NCI-H2081 (cell line): ENCODE results near the gene SFTA2.
"Not testable (repeated sequence)": the region's sequence is repeated elsewhere in the genome, so short reads cannot be mapped to it uniquely, and the experiment has no call there.

ENCODE experiments used
- DNase-seq, 2 experiments: peaks; one replicate each; lab custom pipeline; 2025; lab: John Stamatoyannopoulos, UW

Gene SFTA2

DNA sequence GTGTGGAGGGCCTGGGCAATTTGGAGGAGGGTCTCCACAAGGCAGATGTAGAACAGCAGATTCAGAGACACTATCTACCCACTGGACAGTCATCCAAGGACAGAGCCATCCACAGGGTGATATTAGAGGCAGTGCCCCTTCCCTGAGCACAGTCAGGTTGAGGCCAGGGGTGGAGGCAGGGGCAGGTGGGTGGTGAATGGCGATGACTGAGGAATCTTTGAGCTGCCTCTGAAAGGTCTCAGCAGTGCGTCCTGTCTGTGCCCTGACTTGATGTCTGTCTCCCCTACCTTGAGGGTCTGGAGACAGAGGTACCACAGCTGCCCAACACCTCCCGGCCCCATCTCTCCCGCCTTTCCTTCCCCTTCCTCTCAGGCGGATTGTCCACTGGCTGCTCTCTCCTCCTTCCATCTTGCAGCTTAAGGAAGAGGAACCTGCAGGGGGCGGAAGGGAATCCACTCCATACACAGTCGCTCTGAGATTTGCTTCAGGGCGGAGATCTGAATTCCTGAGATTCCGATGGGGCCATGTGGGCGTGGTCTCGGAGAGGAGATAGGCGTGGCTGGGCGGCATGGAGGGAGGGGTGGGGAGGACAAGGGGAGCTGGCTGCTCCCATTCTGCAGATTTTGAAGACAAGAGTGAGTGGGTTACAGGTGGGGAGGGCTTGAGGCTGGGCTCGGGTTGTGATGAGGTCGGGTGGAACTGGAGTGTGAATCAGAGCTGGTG is 10.5 kb upstream of the SFTA2 start:
- DNase-seq, result no peak

GRCh38 chr6:30940361-30940986 is 8.5 kb upstream of the SFTA2 start, which contains the start of gene MUCL3:
MUCL3 (plus strand) TSS chr6:30940973; CDS start chr6:30941000, 27 bp downstream.
- DNase-seq, result no peak

- no peak for DNase-seq
These were observed 7.5 kb upstream of the SFTA2 start for GRCh38 chr6:30939473-30939872.

DNA sequence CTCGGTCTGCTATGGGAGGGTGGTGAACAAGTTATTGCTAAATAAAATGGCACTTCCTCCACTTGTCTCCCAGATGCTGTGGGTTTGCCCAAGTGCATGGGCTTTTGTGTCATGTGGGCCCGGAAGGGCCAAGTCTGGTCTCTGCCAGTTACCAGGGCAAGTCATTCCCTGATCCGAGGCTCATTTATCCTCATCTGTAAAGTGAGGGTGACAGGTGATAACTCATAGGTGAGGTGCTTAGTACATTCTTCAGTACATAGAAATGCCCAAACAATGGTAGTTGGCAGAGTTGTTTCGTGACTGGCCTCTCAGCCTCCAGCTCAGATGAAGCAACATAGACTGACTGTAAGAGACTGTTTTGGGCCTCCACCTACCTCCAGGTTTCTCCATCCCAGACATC is 6.8 kb upstream of the SFTA2 start:
- no peak for DNase-seq

DNA sequence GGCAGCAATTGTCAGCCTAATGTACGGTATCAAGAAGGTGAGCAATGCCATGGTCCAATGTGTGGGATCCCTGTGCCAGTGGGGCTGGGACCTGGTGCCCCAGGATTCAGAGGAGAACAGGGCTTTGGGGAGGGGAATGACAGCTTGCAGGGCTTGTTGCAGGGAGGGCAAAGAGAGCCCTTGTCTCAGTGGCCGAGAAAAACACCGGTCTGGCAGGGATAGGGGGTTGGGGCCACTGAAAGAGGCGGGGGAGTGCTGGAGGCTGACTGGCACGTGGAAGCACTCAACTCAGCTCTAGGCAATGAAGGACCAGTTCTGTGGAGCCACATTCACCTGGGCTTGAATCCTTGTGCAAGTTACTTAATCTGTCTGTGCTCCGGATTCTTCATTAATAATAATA is 5.3 kb upstream of the SFTA2 start:
- no peak for DNase-seq

- no peak for DNase-seq
These were observed 3.0 kb upstream of the SFTA2 start for GRCh38 chr6:30935018-30935417.

DNA sequence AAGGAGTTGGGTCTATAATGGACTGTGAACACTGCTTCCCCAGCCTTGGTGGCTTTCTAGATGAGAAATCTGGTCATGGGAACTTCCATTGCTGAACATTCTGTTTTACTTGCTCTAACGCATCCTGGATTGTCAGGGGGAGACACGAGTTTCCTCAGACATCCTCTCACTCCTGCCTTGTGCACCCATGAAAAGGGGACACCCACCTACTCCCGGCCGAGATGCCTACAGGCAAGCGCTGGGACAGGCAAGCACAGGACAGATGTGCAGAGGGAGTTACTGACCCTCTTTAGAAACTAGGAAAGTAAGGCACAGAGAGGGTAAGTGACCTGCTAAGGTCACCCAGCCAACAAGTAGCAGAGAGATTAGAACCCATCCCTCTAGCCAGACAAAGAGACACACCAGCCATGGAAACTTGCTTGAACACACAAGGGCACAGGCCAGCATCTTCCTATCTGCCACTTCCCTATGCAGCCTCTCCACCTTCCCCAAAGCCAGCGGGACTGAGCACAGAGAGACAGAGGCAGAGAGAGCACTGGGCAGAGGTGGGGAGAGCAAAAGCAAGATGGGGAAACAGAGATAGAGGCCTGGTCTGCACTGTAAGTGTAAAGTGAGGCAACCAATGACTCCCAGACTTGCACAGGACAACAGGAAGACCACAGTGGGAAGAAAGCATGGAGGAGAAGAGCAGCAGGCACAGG is 845 bp upstream of the SFTA2 start:
- no peak for DNase-seq

DNA sequence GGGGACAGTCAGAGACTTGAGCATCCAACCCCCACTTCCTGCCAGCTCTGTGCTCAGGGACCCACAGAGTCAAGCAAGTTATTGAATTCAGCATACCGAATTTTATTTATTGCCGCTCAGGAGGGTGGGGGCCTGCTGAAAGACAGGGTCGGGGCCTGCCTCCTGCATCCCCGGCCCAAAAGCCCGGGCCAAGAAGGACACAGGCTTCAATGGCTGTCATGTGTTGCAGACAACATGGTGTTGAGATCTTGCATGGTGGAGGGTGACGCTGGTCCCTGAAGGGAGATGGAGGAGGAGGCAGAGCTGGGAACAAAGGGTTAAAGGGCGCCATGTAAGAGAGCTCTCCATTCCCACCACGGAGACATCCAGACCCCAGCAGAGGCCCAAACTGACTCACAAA is 698 bp downstream of the SFTA2 start:
- DNase-seq, result no peak

DNA sequence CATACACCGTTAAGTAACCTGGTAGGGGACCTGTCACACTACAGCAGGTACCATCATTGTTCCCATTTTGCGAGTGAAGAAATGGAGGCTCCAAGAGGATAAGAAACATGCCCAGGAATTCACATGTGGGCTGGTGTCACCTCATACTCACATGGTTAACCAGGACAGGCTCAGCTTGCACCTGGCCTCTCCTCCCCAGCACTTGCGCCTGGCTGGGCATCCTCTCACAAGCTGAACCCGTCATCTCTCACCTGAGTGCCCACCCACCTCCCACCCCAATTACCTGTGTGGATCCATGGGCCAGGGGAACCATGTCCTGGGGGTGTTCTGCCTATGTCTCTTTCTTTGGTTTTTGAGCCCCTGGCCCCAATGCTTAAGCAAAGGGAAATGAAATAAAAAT is 1.5 kb downstream of the SFTA2 start:
- no peak for DNase-seq

DNA sequence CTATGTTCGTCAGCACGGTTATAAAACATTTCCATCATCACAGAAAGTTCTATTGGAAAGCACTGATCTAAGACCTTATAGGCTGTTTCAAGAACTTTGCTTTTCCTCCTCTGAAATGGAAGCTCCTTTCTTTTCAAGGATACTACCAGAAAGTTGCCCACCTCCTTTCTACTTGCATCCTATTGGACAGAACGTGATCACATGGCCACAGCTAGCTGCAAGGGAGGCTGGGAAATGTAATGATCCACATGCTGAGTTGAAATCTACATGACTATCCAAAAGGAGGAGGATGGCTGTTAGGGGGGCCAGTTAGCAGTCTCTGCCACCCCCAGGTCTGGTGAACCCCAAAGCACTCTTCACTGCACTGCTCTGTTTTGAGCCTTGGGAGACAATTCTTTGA is 3.3 kb downstream of the SFTA2 start:
- DNase-seq, result no peak

GRCh38 chr6:30927080-30927479 is 4.9 kb downstream of the SFTA2 start:
- not testable (repeated sequence) for DNase-seq

- no peak for DNase-seq
These were observed 5.3 kb downstream of the SFTA2 start for GRCh38 chr6:30926644-30927043.

GRCh38 chr6:30924040-30924627 is 7.8 kb downstream of the SFTA2 start:
- not testable (repeated sequence) for DNase-seq

GRCh38 chr6:30922447-30922852 is 9.5 kb downstream of the SFTA2 start:
- DNase-seq, result no peak

GRCh38 chr6:30918670-30919069 is 13.3 kb downstream of the SFTA2 start:
- no peak for DNase-seq

- DNase-seq, result no peak
These were observed 14.5 kb downstream of the SFTA2 start for GRCh38 chr6:30917487-30917886.

DNA sequence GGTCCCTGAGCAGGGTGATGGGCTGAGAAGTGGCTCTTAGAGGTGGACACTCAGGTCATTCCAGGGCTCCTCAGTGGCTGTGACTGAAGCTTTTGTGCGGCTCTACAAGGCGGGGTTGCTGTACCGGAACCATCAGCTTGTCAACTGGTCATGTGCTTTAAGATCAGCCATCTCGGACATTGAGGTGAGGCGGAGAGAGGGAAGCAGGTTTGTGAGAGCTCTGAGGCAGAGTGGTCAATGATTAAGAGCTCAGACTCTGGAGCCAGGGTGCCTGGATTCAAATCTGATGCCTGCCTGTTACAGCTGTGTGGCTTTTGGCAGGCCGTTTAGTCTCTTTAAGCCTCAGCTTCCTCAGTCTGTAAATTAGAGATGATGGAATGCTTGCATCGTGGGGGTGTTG is 14.9 kb downstream of the SFTA2 start:
- DNase-seq, result no peak

DNA sequence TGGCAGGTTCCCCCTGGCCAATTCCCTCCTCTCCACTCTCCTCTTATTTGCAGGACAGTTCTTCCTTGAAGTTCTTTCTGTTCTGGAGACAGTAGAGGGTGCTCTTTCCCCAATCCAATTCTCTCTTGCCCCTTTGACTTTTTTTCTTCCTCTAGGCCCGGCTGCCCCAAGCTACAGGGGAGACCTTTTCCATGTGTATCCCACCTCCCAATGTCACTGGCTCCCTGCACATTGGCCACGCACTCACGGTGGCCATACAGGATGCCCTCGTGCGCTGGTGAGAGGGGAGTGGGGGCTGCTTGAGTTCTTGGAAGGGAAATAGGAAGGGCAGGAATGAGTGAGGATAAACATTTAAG is 16.4 kb downstream of the SFTA2 start:
- peak; percentile 36 to 37 for DNase-seq

GRCh38 chr6:30914854-30915590 is 16.9 kb downstream of the SFTA2 start:
- DNase-seq, result no peak

GRCh38 chr6:30914076-30914853 is 17.7 kb downstream of the SFTA2 start, which contains the start of gene VARS2:
VARS2 (plus strand) TSS chr6:30914238; CDS start chr6:30914837, 599 bp downstream.
- peak; percentile 75 to 83 for DNase-seq

GRCh38 chr6:30913721-30914075 is 18.3 kb downstream of the SFTA2 start:
- DNase-seq, result no peak
